Fibroblast of skin of scalp (primary cell): ENCODE data around the gene EDC4. TPM values are rescaled to one million over a fixed set of nuclear protein-coding genes. Genes with fewer than 3 reads are reported as not detected.
"Not testable (repeated sequence)": the region's sequence is repeated elsewhere in the genome, so short reads cannot be mapped to it uniquely, and the experiment has no call there.

ENCODE experiments used
- DNase-seq: peaks from one replicate; pipeline ENCODE4 v3.0.0-alpha.2; 2013
- polyA plus RNA-seq, 2 experiments: library from polyadenylated mRNA; unstranded; fragments of 120-200 nt; gene quantifications; one replicate each; pipeline ENCODE4 v1.2.1, GENCODE V29; 2013; ENCODE audit not compliant: insufficient read length in 2 of 2

Gene EDC4, protein sequence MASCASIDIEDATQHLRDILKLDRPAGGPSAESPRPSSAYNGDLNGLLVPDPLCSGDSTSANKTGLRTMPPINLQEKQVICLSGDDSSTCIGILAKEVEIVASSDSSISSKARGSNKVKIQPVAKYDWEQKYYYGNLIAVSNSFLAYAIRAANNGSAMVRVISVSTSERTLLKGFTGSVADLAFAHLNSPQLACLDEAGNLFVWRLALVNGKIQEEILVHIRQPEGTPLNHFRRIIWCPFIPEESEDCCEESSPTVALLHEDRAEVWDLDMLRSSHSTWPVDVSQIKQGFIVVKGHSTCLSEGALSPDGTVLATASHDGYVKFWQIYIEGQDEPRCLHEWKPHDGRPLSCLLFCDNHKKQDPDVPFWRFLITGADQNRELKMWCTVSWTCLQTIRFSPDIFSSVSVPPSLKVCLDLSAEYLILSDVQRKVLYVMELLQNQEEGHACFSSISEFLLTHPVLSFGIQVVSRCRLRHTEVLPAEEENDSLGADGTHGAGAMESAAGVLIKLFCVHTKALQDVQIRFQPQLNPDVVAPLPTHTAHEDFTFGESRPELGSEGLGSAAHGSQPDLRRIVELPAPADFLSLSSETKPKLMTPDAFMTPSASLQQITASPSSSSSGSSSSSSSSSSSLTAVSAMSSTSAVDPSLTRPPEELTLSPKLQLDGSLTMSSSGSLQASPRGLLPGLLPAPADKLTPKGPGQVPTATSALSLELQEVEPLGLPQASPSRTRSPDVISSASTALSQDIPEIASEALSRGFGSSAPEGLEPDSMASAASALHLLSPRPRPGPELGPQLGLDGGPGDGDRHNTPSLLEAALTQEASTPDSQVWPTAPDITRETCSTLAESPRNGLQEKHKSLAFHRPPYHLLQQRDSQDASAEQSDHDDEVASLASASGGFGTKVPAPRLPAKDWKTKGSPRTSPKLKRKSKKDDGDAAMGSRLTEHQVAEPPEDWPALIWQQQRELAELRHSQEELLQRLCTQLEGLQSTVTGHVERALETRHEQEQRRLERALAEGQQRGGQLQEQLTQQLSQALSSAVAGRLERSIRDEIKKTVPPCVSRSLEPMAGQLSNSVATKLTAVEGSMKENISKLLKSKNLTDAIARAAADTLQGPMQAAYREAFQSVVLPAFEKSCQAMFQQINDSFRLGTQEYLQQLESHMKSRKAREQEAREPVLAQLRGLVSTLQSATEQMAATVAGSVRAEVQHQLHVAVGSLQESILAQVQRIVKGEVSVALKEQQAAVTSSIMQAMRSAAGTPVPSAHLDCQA (N-terminal part only)
- polyA plus RNA-seq (2013, experiment 1 of 2; ENCODE audit: insufficient read length): 71.9 TPM
- 68.7 TPM for polyA plus RNA-seq (2013, experiment 2 of 2; ENCODE audit: insufficient read length)

DNA sequence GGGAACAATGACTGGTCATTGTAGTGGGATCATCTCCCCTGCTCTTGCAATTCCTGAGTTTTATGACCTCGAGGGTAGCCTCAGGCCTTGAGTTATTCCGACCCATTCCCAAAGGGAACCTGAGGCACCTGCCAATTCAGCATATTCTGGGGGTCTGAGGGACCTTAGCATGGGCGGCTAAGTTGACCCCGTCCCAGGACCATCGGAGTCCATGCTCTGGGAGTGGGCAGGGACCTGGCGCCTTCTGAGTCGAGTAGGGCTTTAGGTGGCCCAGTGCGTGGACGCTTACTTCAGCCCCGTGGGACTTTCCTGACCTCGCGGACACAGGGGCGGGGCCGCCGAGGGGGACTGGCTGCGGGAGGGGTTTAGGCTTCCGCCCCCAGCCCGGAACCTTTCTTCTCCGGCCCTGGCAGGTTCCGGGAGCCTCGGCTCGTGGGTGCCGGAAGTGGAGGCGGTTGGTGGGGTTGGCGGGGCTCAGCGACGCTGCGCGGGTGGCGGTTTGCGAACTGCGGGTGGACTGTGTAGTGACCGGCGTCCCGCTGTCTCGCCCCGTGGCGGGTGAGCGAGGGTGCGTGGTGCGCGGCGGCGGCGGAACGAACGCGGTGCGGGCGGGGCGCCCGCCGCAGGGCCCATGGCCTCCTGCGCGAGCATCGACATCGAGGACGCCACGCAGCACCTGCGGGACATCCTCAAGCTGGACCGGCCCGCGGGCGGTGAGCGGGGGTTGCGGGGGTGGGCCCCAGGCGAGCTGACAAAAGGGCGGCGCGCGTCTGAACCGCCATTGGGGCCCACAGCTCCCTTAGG is at the start of gene EDC4:
Gene EDC4, plus strand, starts transcription at position 422 of the 804 bp plus-strand sequence. Its CDS starts 210 bp downstream, at position 632.
- DNase-seq: peak; percentile 78

DNA sequence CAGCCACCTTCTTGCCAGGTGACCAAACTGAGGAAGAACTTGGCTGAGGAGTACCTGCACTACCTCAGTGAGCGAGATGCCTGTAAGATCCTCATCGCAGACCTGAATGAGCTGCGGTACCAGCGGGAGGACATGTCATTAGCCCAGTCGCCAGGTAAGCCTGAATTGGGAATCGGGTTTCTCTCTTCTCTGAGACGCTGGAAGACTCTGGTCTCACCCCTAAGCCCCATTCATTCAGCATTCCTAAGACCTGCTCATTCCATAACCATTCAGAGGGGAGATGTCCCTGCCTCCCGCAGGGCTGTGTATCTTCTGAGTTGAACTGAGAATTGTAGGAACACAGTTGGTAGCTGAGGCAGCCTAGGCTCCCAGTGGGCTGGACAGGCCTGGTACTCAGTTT is 47.7 kb upstream of the EDC4 start:
- DNase-seq: no peak

DNA sequence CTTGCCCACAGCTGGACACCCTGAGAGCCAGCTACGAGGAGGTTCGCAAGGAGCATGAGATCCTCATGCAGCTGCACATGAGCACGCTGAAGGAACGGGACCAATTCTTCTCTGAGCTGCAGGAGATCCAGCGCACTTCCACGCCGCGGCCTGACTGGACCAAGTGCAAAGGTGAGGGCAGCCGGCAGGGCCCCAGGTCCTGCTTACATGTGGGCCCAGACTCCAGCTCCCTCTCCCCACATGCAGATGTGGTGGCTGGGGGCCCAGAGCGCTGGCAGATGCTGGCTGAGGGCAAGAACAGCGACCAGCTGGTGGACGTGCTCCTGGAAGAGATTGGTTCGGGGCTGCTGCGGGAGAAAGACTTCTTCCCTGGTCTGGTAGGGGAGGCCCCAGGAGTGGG is 46.9 kb upstream of the EDC4 start:
- no peak for DNase-seq

DNA sequence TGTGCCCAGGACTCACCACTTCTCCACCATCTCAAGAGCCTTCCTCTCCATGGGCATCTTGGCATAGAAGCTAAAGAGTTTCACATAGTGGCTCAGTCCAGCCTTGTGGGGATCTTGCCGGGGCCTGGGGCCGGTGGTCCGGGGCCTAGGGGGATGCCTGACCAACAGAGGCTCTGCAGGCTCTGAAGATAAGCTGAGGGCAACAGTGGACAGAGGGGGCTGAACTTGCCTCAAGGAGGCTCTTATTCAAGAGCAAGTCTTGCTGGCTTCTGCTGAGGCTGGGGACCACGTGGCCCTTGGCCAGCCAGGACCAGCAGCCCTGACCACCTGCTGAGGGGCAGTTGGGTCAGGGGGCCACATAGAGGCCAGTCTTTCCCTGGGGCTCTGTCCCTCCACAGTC is 44.2 kb upstream of the EDC4 start:
- DNase-seq: no peak

DNA sequence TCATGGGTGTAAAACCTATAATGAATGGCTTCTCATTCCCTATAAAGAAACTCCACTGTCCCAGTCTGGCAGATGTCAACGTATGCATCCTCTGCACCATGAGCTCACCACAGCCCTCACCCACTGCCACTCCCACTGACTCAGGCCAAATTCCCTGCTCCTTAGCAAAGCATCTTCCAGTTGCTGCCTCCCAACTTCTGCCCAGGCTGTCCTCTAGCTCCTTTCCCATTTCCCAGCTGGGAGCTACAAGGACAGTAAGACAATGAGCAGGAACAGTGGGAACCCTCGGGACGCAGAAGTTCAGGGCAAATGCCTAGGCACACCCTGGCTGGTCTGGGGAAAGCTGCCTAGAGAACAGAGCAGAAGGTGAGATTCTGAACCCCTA is 39.8 kb upstream of the EDC4 start:
- peak; percentile 77 for DNase-seq

DNA sequence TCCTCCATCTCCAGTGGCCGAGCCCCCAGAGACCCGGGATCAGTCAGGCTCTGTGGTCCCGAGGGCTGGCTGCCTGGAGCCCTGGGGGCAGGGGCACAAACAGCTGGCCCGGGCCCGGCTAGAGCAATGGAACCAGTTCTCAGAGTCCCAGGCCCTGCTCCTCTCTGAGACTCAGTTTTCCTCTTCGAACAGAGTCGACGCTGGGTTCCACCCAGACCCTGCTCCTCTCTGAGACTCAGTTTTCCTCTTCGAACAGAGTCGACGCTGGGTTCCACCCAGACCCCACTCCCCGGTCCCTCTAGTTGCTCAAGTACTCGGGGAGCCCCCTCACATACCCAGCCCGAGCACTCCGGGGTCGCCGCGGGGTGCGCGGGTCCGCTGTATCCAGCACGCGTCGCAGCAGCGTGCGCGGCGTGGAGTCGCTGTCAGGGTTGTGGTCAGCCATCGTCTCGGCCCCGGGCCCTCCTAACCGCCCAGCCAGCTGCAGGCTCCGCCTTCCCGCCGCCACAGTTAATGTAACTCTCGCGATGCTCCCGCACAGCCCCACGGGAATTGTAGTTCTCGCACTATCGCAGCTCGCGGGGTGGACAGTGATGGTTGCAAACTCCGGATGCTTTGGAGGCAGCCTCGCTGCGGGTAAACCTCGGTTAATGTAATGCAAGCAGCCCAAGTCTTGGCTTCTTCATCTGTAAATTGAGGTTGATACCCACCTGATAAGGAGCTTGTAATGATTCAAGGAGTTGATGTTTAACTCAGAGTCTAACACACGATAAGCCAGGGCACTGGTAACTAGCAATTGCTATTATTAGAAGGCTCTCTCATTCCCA is 39.2 kb upstream of the EDC4 start:
- DNase-seq: peak; percentile 90

DNA sequence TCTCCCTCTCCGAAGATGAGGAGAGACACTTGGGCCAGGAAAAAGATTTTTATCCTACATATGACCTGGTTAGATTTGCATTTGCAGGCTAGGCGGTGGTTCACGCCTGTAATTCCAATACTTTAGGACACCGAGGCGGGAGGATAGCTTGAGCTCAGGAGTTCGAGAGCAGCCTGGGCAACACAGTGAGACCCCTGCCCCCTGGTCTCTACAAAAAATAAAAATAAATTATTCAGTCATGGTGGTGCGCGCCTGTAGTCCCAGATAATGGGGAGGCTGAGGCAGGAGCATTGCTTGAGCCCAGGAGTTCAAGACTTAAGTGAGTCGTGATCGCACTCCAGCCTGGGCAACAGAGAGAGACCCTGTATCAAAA is 38.6 kb upstream of the EDC4 start:
- DNase-seq: no peak

DNA sequence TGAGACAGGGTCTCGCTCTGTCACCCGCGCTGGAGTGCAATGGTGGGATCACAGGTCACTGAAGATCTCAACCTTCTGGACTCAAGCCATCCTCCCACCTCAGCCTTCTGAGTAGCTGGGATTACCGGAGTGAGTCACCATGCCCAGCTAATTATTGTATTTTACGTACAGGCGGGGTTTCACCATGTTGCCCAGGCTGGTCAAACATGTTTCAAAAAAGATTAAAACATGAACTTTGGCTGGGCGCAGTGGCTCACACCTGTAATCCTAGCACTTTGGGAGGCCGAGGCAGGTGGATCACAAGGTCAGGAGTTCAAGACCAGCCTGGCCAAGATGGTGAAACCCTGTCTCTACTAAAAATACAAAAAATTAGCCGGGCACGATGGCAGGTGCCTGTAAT is 35.7 kb upstream of the EDC4 start:
- not testable (repeated sequence) for DNase-seq

DNA sequence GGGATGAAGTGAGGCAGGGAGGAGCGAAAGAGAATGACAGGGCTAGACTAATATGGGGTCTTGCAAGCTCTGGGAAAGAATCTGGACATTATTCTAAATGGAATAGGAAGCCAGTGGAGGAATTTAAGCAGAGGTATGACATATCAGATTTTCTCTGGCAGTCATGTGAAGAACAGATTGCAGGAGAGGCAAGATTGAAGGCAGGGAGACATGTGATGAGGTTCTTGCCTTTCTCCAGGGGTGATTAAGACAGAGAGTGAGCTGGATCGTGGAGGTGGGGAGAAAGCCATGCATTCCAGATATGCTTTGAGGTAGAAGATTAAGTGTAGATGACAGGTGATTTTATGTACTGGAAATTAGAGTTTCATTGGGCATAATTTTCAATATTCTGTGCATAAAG is 35.0 kb upstream of the EDC4 start:
- DNase-seq: no peak

DNA sequence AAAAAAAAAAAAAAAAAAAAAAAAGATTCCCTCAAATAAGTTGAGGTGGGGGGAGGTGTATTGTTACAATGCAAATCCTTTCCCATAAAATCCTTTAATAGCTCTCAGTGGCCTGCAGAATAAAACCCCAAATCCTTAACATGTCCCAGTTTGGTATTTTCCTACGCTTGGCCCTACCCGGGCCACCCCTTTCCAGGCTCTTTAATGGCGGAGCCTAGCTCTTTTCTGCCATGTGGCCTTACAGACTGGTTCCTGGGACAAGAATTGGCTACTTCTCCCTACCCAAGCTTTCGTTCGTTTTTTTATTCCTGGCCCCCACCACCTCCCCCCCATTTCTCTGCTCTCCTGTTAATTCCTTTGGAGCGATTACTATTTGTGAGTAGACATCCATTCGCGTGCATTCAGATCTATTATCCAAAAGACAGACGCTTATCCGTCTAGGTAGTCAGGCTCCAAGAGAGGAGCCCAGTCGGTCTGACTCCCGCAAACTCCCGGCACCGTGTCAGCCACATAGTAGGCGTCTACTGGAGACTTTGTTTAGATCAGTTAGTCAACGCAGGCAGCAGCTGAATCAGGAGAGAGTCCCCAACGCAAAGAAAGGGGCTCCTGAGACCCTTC is 31.5 kb upstream of the EDC4 start:
- DNase-seq: no peak

DNA sequence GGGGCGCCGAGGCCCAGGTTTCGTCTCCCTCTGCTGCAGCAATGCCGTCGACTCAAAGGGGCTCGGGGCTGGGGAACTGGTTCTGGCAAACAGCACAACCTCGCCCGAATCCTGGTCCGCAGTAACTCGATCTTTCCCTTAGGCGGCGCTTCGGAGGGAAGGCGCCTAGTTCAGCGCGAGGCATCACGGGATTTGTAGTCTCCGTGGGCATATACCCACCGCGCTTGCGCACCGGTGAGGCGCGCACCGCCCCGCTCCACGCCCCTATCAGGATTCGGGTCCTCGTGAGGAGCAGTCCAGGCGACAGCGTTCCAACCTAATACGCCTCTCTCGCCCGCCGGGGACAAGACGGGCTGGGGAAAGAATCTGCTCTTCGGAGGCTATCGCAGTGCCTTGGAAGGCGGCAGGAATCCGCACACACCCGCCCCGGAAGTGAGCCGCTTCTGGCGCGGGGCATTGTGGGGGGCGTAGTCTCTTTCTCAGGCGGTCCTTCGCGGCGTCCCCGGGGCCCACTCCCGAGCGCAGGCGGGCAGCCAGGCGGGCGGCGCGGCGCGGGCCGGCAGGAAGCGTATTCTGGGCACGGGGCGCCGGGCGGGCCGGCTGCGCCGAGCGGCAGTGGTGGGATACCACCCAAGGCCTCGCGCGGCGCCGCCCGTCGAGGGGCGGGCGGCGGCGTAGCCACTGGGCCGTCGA is 30.9 kb upstream of the EDC4 start, which contains the start of gene THAP11:
Gene THAP11, plus strand, starts transcription at position 505 of the 693 bp plus-strand sequence. CDS start 235 bp downstream, outside the sequence.
- peak; percentile 95 for DNase-seq

DNA sequence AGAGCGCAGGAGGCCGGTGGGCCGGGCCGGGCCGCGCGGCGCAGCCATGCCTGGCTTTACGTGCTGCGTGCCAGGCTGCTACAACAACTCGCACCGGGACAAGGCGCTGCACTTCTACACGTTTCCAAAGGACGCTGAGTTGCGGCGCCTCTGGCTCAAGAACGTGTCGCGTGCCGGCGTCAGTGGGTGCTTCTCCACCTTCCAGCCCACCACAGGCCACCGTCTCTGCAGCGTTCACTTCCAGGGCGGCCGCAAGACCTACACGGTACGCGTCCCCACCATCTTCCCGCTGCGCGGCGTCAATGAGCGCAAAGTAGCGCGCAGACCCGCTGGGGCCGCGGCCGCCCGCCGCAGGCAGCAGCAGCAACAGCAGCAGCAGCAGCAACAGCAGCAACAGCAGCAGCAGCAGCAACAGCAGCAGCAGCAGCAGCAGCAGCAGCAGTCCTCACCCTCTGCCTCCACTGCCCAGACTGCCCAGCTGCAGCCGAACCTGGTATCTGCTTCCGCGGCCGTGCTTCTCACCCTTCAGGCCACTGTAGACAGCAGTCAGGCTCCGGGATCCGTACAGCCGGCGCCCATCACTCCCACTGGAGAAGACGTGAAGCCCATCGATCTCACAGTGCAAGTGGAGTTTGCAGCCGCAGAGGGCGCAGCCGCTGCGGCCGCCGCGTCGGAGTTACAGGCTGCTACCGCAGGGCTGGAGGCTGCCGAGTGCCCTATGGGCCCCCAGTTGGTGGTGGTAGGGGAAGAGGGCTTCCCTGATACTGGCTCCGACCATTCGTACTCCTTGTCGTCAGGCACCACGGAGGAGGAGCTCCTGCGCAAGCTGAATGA is 30.1 kb upstream of the EDC4 start:
- peak; percentile 54 for DNase-seq

DNA sequence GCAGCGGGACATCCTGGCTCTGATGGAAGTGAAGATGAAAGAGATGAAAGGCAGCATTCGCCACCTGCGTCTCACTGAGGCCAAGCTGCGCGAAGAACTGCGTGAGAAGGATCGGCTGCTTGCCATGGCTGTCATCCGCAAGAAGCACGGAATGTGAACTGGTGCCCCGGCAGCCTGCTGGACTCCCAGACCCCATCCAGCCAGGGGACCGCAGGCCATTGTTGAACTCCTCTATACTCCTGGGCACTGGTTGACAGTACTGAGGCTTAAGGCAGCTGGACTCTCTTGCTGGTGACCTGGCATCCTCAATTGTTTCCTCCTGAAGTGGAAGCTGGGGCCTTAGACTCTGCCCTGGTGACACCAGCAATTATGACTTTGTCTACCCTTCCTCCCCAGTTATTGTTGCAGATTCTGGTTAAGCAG is 29.5 kb upstream of the EDC4 start:
- no peak for DNase-seq

DNA sequence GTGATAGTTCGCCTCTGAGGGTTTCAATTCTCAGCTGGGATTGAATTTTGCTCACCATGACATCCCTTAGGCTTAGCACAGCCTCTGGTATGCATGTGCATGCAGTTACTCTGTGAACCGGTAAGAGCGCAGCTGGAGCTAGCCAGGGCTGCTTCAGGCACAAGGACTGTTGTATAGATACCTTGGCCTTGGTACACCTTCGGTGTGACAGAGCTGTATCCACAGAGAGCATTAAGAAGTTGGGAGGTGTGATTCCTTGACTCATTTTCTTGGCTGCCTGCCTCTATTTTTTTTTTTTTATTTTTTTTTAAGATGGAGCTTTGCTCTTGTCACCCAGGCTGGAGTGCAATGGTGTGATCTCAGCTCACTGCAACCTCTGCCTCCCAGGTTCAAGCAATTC is 28.4 kb upstream of the EDC4 start:
- peak; percentile 36 for DNase-seq

DNA sequence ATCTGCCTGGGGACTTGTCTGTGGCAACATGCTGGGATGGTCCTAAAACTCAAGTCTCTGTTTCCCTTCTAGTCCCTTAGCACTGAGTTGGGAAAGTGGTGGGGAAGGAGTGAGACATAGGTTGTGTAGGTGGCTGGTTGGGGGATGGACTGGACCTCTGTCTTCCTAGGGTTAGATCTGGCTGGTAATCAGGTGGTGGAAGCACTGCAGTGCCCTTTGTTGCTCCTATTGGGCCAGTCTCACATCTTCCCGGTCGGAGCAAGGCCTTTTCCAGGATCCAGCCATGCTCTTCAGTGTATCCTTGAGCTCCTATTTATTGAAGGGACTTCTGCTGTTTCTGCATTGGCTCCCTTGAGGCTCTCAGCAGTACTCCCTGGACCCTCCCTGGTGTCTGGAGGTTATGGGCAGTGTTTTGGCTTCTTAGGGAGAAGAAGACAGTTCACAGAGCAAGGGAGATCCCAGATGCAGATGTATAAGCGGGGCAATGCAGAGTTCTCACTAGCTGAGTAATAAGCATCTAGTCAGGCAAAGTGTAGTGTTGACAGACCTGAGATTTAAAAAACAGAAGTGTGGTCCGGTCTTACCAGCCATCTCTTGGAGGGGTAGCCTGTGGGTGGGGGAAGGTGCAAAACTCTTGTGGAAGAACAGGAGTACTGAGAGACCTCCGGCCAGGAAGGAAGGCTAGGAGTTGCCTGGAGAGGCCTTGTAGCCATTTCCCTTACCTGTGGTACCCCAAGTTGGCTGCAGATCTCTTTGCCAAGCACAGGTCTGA is 27.4 kb upstream of the EDC4 start:
- no peak for DNase-seq

DNA sequence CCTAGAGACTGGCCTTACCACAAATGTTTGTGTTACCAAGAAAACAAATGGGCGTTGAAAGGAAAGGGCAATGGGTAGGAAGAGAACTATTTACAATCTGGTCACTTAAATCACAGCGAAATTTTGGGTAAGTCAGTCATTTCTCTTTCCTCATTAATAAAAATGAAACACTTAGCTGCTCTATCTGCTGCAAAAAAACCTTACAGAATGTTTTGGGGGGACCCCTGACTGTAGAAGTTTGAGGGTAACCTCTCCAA is 26.9 kb upstream of the EDC4 start:
- DNase-seq: no peak

DNA sequence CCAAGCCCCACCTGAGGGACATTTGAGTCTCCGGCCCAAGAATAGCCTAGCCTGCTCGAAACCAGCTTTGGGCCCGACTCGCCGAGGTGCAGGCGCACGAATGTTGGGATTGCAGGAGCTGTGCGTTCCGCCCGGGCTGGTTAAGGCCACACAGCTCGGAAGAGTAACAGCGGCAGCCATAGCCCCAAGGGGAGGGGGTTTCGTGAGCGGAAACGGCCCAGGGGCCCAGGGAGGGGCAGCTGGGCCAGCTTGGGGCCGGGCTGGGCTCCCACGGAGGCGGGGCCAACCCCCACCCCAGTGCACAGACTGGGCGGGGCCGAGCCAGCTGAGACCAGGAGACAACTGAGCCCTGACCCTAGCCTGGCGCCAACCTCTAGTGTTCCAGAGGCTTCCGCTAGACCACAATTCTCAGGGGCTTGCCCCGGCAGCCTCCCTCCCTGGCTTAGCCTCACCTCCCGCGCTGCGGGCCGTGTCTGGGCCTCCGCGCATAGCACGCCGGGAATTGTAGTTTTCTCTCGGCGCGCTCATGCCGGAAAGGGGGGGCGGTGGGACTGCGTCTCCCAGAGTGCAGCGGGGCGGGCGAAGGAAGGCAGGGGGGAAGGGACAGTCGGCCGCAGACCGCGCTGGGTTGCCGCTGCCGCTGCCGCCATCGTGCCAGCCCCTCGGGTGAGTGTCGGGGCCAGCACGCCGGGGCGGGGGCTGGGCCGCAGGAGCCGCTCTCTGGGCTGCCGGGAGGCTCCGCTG is 26.4 kb upstream of the EDC4 start, which contains the start of gene NUTF2:
Gene NUTF2, plus strand, starts transcription at position 614 of the 744 bp plus-strand sequence. CDS start 18,198 bp downstream, outside the sequence.
- peak; percentile 97 for DNase-seq
